ENCODE data around the gene CDC25B.

CDC25B gene

DNA sequence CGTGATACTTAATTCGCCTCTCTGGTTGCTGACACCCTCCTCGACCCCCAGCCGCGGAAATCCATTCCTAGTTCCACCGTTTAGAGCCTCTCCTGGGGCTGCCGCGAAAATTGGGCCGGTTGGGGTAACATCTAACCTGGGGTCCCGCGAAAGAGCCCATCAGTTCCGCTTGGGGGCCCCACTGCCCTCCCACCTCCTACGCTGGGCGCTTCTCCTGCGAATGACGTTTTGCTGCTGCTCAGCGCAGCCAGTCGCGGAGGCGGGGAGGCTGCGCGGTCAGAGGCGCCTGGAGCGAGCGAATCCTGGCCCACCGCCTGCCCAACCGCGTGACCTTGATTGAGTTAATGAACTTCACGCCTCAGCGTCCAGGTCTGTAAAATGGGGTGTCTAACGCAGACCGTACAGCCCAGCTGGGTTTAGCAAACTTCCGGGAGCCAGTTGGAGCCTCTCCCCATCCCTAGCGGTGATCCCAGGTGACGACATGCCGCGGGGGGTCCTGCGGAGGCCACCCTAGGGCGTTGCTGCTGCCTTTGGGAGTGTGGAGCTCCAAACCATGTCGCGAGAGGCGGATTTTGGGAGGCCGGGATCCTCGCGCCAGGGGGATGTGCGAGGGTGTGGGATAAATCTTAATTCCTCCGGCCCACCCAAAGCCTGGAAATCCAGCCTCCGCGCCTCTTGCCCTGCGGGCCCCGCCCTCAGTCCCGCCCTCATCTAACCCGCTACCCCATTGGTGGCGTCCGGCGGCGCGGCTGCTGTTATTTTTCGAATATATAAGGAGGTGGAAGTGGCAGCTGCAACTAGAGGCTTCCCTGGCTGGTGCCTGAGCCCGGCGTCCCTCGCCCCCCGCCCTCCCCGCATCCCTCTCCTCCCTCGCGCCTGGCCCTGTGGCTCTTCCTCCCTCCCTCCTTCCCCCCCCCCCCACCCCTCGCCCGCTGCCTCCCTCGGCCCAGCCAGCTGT is at the start of gene CDC25B:
CDC25B (plus strand) TSS at position 800 of the 958 bp plus-strand sequence. CDS start 222 bp downstream, outside the sequence.
- DNase-seq: peak; percentile 88

DNA sequence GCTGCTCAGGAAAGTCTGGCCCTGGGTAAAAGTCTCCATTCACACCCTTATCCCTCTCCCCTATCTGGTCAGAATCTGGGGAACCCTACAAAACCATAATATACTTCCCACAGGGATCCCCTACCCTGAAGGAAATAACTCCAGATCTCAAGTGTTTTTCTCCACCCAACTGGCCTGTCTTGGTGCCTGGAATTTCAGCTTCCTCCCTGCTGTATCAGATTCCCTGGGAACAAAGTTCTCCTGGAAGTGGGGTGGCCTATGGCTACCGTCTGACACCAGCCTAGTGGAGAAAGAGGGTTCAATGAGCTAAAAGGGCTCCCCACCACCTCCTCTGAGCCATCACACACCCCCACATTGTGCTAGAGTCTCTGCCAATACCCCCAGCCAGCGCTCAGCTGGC is 48.6 kb upstream of the CDC25B start:
- DNase-seq: no peak

DNA sequence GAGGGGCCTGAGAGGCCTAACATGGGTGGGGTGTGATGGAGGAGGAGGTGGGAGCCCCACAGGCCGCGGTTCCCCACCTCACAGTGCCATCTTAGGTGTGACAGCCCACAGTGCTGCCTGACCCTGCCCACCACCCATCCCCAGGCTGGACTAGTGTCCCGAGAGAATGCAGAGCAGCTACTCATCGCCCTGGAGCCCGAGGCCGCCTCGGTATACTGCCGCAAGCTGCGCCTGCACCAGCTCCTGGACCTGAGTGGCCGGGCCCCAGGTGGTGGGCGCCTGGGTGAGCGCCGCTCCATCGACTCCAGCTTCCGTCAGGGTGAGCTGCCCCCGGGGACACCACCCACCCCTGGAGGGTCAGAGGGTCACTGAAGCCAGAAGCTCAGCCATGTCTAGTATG is 48.0 kb upstream of the CDC25B start:
- no peak for DNase-seq

DNA sequence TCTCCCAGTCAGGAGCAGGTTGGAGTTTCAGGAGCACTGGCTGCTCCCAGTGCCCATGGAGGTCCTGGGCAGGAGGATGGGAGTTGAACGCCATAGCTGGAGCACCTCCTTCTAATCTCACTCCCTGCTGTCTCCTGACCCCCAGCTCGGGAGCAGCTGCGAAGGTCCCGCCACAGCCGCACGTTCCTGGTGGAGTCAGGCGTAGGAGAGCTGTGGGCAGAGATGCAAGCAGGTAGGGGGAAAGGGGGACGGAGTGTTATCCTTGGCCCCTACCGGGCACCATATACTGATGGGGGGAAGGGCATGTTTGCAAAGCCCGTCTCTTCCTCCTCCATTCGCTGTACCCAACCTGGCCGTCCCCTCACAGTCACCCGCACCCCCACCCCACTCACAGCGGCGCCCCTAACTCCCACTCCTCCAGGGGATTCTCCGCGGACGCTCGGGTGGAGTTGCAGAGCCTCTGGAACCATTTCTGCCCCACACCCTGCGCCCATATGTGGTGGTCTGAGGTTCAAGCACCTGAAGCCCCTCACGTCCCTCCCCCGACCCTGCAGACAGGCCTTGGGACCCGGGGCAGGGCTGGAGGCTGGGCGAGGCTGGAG is 46.9 kb upstream of the CDC25B start:
- DNase-seq: no peak

DNA sequence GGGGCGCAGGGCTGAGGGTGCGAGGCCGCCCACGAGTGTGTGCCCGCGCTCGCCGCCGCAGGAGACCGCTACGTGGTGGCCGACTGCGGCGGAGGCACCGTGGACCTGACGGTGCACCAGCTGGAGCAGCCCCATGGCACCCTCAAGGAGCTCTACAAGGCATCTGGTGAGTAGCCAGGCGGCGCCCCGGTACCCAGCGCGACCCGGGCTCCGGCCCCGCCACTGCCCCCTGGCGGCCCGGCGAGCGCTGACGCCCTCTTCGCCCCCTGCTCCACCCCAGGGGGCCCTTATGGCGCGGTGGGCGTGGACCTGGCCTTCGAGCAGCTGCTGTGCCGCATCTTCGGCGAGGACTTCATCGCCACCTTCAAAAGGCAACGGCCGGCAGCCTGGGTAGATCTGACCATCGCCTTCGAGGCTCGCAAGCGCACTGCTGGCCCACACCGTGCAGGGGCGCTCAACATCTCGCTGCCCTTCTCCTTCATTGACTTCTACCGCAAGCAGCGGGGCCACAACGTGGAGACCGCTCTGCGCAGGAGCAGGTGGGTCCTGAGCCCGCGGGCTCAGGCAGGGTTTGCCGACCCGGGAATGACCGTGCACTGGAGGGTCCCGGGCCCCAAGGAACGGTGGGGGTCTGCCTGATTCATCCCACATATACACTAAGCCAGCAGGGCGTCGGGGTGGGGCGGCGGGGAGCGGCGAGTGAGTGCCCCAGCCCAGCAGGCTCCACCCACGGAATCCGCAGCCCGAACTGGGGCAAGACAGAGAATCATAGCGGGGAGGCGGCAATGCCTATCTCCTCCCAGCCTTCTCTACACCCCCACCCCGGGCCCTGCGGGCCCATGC is 46.2 kb upstream of the CDC25B start:
- DNase-seq: peak; percentile 76

DNA sequence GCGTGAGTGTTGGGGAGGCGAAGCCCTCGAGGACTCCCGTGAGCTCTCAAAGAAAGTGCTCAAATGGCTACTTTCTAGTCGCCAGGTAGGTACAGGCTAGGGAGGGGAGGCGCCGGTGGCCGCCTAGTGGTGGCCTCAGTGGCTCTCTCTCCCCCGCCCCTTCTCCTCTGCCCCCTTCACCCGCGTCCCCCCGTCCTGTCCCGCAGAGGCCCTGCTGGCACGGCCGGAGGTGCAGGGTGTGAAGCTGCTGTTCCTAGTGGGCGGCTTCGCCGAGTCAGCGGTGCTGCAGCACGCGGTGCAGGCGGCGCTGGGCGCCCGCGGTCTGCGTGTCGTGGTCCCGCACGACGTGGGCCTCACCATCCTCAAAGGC is 44.8 kb upstream of the CDC25B start:
- DNase-seq: peak; percentile 9

DNA sequence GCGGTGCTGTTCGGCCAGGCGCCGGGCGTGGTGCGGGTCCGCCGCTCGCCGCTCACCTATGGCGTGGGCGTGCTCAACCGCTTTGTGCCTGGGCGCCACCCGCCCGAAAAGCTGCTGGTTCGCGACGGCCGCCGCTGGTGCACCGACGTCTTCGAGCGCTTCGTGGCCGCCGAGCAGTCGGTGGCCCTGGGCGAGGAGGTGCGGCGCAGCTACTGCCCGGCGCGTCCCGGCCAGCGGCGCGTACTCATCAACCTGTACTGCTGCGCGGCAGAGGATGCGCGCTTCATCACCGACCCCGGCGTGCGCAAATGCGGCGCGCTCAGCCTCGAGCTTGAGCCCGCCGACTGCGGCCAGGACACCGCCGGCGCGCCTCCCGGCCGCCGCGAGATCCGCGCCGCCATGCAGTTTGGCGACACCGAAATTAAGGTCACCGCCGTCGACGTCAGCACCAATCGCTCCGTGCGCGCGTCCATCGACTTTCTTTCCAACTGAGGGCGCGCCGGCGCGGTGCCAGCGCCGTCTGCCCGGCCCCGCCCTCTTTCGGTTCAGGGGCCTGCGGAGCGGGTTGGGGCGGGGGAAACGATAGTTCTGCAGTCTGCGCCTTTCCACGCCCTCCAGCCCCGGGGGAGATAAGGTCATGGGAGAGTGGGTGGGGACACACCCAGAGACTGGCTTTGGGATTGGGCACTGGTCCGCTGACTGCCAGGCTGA is 44.3 kb upstream of the CDC25B start:
- DNase-seq: peak; percentile 85

DNA sequence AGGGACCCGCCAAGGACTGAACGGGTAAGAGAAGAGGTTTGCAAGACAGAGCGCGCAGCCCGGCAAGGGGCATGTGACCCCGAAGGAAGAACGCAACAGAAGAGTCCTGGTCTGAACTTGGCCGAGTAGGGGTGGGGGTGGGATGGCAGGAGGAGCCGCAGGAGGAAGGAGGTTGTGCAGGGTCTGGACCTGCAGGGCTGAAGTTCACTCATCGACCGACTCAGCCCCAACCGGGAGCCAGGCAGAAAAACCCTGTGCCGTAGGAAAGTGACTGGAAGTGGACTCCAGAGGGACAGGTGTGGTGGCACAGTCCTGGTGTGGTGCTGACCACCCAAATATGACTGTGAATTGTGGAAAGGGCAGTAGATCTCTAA is 43.7 kb upstream of the CDC25B start:
- DNase-seq: no peak

DNA sequence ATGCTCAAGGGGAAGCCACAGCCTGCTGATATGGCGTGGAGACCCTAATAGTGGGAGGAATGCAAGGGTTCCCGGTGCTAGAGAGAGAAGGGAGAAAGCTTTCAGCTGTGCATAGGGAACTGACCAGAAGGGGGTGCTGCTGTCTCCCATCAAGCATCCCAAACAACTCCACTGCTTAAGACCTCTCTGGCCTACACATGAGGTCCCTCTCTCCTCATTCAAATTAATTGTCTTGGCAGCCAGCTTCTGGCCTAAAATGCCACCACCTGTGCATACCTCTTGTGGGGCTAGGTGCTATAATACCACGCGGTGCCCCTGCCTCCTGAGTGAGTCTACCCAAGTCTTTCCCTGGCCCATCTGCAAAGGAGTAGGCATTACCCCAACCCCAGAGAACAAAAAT is 43.0 kb upstream of the CDC25B start:
- DNase-seq: peak; percentile 22

DNA sequence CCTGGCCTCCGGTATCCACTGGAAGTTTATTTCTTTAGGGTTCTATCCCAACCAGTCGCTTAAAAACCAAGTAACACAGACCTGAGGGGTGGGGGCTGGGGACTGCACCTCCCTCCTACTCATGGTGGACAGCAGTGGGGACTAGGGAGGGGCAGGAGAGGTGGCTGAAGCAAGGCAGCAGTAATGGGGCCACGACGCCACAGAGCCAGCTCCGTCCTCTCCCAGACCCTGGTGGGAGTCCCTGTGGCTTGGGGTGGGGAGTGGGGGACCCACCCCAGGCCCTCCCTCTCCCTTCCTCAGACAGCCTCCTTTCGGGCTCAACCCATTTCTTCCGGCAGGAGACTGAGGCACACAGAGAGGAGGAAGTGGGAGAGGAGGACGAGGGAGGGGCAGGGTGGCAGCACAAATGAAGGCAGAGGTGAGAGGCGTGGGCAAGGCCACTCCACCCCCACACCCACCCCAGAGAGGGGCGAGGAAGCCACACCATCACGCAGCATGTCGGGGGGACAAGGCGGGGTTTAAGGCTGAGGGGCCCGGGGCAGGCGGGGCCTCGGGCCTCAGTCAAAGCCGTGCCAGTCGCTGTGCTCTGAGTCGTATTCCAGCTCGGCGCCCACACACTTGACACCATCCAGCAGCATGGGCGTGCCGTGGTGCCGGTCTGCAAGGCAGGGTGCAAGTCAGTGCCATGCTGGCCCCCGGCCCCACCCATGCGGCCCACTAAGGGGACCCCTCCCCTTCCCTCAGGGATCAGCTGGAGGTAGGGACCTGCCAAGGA is 42.4 kb upstream of the CDC25B start:
- no peak for DNase-seq

DNA sequence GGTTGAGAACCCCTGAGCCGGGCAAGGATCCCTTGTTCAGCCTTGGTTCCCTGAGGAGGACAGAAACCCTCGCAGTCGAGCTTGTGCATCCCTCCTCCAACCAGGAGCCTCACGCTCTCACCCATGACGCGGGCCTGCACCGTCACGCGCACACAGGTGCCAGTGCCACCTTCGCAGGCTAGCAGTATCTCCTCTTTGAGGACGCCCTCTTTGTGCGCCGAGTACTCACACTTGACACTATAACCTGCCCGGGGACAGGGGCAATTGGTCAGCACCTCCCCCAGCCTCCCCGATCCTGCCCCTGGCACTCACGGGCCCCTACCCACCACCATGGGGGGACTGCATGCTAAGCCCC is 41.9 kb upstream of the CDC25B start:
- no peak for DNase-seq

DNA sequence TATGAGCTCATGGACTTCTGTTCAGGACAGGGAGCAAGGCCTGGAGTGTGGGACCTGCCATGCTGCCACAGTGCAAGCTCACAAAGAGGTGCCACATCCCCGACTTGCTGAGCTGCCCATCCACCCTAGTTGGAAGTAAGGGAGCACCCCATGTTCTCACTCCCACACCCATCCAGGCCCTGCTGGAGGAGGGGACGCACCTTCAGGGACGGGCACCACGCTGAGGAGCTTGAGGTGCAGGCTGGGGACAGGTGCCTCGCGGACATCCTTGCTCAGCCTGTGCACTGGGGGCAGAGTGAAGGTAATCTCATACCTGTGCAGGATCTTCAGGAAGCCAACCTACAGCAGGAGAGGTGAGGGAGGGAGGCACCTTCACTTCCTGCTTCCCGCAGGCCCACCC is 40.8 kb upstream of the CDC25B start:
- DNase-seq: no peak

DNA sequence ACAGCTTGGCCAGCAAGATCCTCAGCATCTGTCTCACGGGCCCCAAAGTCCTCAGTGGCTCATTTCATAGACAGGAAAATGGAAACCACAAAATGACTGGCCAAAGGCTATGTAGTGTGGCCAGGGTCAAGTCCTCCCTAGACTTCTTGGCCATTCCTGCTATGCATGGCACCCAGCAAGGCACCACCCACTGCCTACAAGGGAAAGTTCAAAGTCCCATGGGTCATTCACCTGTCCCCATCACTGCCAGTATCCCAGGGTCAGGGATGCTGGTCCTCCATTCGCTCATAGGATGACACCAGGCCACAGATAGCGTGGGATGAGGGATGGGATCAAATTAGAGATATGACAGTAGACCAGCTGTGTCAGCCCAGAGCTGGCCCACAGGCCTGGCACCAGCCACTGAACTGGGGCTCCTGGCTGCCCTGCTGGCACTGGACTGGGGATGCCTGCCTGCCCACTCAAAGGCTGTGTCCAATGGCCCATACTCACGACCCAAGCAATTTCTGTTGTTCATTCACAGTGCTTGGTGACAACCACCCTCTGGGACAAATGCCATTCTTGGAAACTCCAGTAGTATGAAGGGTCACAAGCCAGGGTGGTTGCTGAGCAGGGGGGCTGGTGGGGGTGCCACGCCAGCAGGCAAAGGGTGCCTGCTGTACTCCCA is 40.2 kb upstream of the CDC25B start:
- no peak for DNase-seq

DNA sequence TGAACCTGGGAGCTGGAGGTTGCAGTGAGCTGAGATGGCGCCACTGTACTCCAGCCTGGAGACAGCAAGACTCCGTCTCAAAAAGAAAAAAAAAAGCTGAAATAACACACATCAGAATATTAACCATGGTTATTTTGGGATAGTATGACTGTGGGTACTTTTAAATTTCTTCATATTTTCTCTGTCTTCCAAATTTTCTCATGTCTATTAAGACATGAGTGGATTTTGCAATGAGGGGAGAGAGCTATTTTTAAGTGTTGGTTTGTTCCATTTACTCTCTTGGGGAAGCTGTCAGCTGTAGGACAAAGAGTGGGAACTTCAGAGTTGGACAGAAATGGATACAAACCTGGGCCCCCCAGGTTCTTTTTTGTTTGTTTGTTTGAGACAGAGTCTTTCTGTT is 38.8 kb upstream of the CDC25B start:
- DNase-seq: no peak

DNA sequence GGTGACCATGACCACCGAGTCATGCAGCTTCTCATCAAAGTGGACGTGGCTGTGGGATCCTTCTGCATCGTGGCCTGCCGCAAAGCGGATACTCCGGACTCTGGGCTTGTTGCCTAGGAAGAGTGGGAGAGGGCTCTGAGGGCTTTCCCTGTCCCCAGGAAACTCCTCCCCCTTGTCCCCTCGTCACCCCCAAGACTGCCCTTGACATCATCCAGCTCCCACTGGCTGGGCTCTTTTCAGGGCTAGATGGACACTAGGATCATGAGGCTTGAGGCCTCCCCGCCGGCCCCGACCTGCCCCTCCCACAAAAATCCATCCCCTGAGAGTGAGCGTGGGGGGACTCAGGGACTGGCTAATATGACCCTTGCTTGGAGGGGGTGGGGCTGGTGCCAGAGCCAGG is 37.5 kb upstream of the CDC25B start:
- no peak for DNase-seq

DNA sequence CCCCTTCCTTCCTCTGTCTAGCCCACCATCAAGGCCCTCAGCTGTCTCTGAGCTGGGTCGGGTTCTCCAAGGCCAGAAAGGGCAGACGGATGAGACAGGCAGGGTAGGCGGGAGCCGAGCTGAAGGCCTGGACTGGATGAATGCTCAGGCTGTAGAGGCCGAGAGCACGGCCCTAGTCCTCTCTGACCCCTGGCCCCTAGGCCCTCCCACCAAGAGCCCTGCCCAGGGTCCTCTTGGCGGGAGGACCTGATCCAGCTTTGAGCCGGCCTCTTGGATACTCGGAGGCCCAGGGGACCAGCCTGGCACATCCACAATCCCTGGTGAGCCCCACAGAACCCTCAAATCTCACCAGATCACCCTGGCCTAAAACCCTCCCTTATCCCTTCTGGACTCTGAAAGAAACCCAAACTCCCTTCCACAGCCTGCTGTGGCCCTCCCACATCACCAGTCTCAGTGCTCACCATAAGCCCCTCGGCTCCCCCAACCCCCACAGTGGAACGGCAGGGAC is 36.7 kb upstream of the CDC25B start:
- no peak for DNase-seq

DNA sequence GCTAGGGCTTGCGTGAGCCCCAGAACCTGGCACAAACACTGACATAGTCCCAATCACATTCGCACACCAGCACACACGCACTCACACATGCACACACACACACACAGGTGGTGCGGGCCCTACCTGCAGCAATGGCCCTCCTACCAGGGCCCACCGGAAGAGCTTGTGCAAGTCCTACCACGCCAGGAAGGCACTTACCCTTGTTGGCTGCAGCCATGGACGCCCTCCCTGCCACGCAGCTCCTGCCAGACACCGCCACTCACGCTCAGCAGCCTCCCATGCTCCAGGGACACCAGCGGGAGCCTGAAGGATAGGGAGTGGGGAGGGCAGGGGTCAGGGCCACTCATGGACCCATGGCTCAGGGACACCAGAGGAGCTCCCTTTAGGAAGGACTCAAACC is 36.2 kb upstream of the CDC25B start:
- no peak for DNase-seq

DNA sequence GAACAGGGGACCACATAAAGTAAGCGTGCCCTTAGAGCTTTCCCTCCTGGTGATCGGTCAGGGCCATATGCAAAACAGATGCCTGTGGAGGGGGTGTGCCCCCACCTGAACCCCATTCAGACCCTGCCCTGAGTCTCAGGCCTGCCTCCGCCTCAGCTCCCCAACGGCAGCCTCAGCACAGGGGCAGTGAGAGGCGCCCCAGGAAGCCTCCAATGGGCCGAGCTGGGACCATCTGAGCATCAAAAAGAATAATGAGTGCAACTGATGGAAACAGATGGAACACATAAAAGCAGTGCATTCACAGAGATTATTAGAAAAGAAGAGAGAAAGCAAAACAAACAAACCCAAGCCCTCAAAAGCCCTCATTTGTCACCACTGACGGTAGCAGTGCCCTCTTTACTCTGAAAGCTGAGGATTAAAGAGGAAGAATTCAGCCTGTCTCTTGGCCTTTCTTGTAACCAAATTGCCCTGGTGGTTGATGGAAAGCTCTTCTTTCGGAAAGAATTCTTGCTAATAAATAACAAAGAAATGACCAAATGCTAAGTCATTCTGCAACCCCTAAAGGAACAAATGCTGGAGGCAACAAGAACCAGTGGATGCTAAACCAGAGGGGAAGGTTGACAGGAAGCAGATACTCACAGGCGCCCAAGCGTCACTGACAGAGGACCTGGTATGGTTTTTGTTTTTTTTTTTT is 35.3 kb upstream of the CDC25B start:
- DNase-seq: no peak

DNA sequence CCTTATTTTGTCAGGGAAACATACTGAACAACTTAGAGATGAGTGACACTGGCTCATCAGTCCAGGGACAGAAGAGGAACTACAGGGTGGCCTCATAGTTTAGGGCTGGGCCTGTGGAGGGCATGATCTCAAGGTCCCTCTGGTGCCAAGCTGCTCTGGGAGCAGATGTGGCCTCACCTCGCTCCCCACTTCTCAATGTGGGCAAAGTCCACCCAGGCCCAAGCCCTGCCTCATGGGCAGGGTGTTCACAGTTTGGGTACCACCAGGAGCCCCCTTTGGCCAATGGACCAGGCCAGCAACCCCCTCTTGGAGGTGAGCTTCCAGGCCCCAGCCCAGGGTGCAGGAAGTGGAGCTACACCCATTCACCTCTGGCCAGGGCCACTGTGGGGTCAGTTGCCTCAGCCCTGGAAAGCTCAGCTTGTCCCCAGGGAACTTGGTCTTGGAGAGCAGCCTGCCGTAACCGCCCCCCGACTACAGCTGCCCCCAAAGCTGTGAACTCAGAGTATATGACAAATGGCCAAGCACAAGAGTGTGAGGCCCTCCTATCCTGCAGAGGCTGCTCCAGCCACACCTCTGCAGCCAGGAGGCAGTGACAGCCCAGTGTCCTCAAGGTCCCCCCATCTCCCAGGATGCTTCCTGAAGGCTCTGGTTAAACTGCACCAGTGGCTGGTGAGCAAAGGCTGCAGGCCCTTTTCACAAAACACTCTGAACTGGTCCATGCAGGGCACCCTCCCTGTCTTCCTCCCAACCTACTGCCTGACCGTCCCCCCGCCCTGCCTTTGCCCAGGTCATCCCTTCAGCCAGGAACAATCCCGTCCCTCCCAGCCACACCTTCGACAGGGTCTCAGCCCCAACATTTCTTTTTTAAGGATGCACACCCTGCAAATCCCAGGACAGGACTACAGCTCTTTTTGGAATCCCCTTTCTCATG is 32.2 kb upstream of the CDC25B start:
- no peak for DNase-seq

DNA sequence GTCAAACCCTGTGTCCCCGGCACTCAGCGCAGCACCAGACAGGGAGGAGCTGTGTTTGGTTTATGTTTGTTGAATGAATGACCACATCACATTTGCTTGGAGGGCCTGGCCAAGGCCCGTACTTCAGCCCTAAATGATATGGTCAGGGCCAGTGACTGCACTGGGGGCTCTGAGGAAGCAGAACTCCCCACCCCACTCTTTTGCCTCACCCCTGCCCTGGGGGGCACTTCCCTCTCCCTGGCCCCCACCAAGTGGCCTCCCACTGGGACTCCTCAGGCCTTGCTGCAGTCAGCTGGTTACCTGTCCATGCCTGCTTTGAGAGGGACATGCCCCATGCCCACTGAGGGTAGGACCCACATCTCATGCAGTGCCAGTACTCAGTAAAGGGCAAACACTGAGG is 31.5 kb upstream of the CDC25B start:
- no peak for DNase-seq

Measured in NCI-H1105 (cell line).